Stimulated activated memory B cell treated with anti-CD40 and anti-IgM and Interleukin-4, amounts not matched to agents 10 μg/mL and 1 μg/mL and 100 μg/mL, for 72 hours (primary cell): ENCODE measurements around the gene UBR2.
"Not testable (repeated sequence)": the region's sequence is repeated elsewhere in the genome, so short reads cannot be mapped to it uniquely, and the experiment has no call there.

Experiments
- ATAC-seq: fragments of 150-1000 bp; cut with Tn5 transposase; 2 replicates; pipeline ENCODE4 v1.10.0; 2021
- H3K27ac Mint-ChIP-seq: one replicate; pipeline ENCODE4 v1.8.0; 2022; ENCODE audit warnings: mild to moderate bottlenecking, mixed read lengths
- H3K27me3 Mint-ChIP-seq: one replicate; pipeline ENCODE4 v1.8.0; 2022; ENCODE audit warnings: mixed read lengths
- H3K36me3 Mint-ChIP-seq: one replicate; pipeline ENCODE4 v1.8.0; 2022; ENCODE audit warnings: mixed read lengths
- H3K4me1 Mint-ChIP-seq: one replicate; pipeline ENCODE4 v1.8.0; 2022; ENCODE audit warnings: mixed read lengths
- H3K4me3 Mint-ChIP-seq: one replicate; pipeline ENCODE4 v1.8.0; 2022; ENCODE audit warnings: mild to moderate bottlenecking, moderate library complexity, mixed read lengths
- H3K9me3 Mint-ChIP-seq: one replicate; pipeline ENCODE4 v1.8.0; 2022; ENCODE audit warnings: mixed read lengths

UBR2 gene

GRCh38 chr6:42710316-42710715 is 146.5 kb downstream of the UBR2 start:
- Mint-ChIP-seq H3K4me3 (no peak overlapping the region), H3K9me3 (peaks cover 8% of the 10 kb centered on the region), H3K27ac (no peak overlapping the region), H3K27me3 (no peaks in the 10 kb centered on the region), H3K36me3 (no peaks in the 10 kb centered on the region), H3K4me1 (no peaks in the 10 kb centered on the region)
- ATAC-seq = no peak

GRCh38 chr6:42711930-42712329 is 148.1 kb downstream of the UBR2 start:
- no peaks in the 10 kb centered on the region for H3K36me3 Mint-ChIP-seq
- H3K9me3 Mint-ChIP-seq = peaks cover 8% of the 10 kb centered on the region
- H3K27me3 Mint-ChIP-seq = no peaks in the 10 kb centered on the region
- H3K4me1 Mint-ChIP-seq = no peaks in the 10 kb centered on the region
- no peak for ATAC-seq
- H3K27ac Mint-ChIP-seq = no peak overlapping the region
- no peak overlapping the region for H3K4me3 Mint-ChIP-seq

- no peaks in the 10 kb centered on the region for H3K36me3 Mint-ChIP-seq
- H3K27ac Mint-ChIP-seq = no peak overlapping the region
- ATAC-seq = no peak
- H3K4me1 Mint-ChIP-seq = no peaks in the 10 kb centered on the region
- H3K4me3 Mint-ChIP-seq = no peak overlapping the region
- peaks cover 8% of the 10 kb centered on the region for H3K9me3 Mint-ChIP-seq
- no peaks in the 10 kb centered on the region for H3K27me3 Mint-ChIP-seq
These were observed 150.4 kb downstream of the UBR2 start for GRCh38 chr6:42714098-42714761.

GRCh38 chr6:42715871-42716270 is 152.0 kb downstream of the UBR2 start:
- Mint-ChIP-seq H3K27me3 (no peaks in the 10 kb centered on the region), H3K9me3 (peaks cover 8% of the 10 kb centered on the region), H3K4me1 (no peaks in the 10 kb centered on the region), H3K4me3 (no peak overlapping the region), H3K36me3 (no peaks in the 10 kb centered on the region), H3K27ac (no peak overlapping the region)
- ATAC-seq = no peak

- no peaks in the 10 kb centered on the region for H3K36me3 Mint-ChIP-seq
- no peak overlapping the region for H3K27ac Mint-ChIP-seq
These were observed 156.9 kb downstream of the UBR2 start for GRCh38 chr6:42720739-42721138.

GRCh38 chr6:42722497-42722896 is 158.7 kb downstream of the UBR2 start, which contains the start of gene PRPH2:
PRPH2 (minus strand) TSS chr6:42722597; CDS start chr6:42722334, 263 bp downstream.
- no peak within 1 kb of the TSS for H3K4me3 Mint-ChIP-seq
- no peaks in the 10 kb centered on the region for H3K27me3 Mint-ChIP-seq
- no peak within 1 kb of the TSS for H3K27ac Mint-ChIP-seq

More at GRCh38 chr6:42720739-42721138, 156.9 kb downstream of the UBR2 start:
- Mint-ChIP-seq H3K9me3 (no peaks in the 10 kb centered on the region), H3K27me3 (no peaks in the 10 kb centered on the region), H3K4me3 (no peak overlapping the region), H3K4me1 (peaks cover 1% of the 10 kb centered on the region)
- ATAC-seq = no peak

GRCh38 chr6:42724825-42725224 is 161.0 kb downstream of the UBR2 start:
- Mint-ChIP-seq H3K27ac (no peak overlapping the region), H3K4me1 (peaks cover 22% of the 10 kb centered on the region), H3K4me3 (no peak overlapping the region), H3K9me3 (no peaks in the 10 kb centered on the region), H3K36me3 (no peaks in the 10 kb centered on the region), H3K27me3 (no peaks in the 10 kb centered on the region)
- ATAC-seq = no peak

More at GRCh38 chr6:42722497-42722896, 158.7 kb downstream of the UBR2 start, which contains the start of gene PRPH2:
- Mint-ChIP-seq H3K36me3 (no peaks in the 10 kb centered on the region), H3K9me3 (no peaks in the 10 kb centered on the region), H3K4me1 (peaks cover 19% of the 10 kb centered on the region)
- no peak for ATAC-seq

- Mint-ChIP-seq H3K27me3 (no peaks in the 10 kb centered on the region), H3K9me3 (no peaks in the 10 kb centered on the region), H3K36me3 (no peaks in the 10 kb centered on the region), H3K4me1 (peaks cover 22% of the 10 kb centered on the region), H3K27ac (peak overlapping the region; percentile 92), H3K4me3 (peak overlapping the region; percentile 82)
- no peak for ATAC-seq
These were observed 162.2 kb downstream of the UBR2 start for GRCh38 chr6:42726026-42726425.

- peak overlapping the region; percentile 82 for H3K4me3 Mint-ChIP-seq
- H3K27me3 Mint-ChIP-seq = no peaks in the 10 kb centered on the region
- no peaks in the 10 kb centered on the region for H3K9me3 Mint-ChIP-seq
- peak overlapping the region; percentile 92 for H3K27ac Mint-ChIP-seq
- peaks cover 22% of the 10 kb centered on the region for H3K4me1 Mint-ChIP-seq
- peak; percentile 95 for ATAC-seq
- H3K36me3 Mint-ChIP-seq = no peaks in the 10 kb centered on the region
These were observed 162.8 kb downstream of the UBR2 start for GRCh38 chr6:42726485-42727086.

GRCh38 chr6:42727087-42727611 is 163.3 kb downstream of the UBR2 start:
- H3K27ac Mint-ChIP-seq = peak overlapping the region; percentile 92
- peaks cover 22% of the 10 kb centered on the region for H3K4me1 Mint-ChIP-seq
- H3K9me3 Mint-ChIP-seq = no peaks in the 10 kb centered on the region
- no peaks in the 10 kb centered on the region for H3K36me3 Mint-ChIP-seq
- peak overlapping the region; percentile 82 for H3K4me3 Mint-ChIP-seq
- ATAC-seq = no peak
- H3K27me3 Mint-ChIP-seq = no peaks in the 10 kb centered on the region

GRCh38 chr6:42727627-42728026 is 163.8 kb downstream of the UBR2 start:
- Mint-ChIP-seq H3K36me3 (no peaks in the 10 kb centered on the region), H3K9me3 (no peaks in the 10 kb centered on the region), H3K4me3 (peak overlapping the region; percentile 58), H3K4me1 (peaks cover 22% of the 10 kb centered on the region), H3K27me3 (no peaks in the 10 kb centered on the region), H3K27ac (peak overlapping the region; percentile 92)
- ATAC-seq = no peak

- H3K27ac Mint-ChIP-seq = peak overlapping the region; percentile 36
- H3K4me1 Mint-ChIP-seq = peaks cover 28% of the 10 kb centered on the region
- no peak for ATAC-seq
- H3K36me3 Mint-ChIP-seq = no peaks in the 10 kb centered on the region
- no peaks in the 10 kb centered on the region for H3K9me3 Mint-ChIP-seq
- H3K27me3 Mint-ChIP-seq = no peaks in the 10 kb centered on the region
- no peak overlapping the region for H3K4me3 Mint-ChIP-seq
These were observed 165.9 kb downstream of the UBR2 start for GRCh38 chr6:42729731-42730130.

- not testable (repeated sequence) for H3K4me3 Mint-ChIP-seq, H3K9me3 Mint-ChIP-seq, ATAC-seq, H3K4me1 Mint-ChIP-seq, H3K36me3 Mint-ChIP-seq, H3K27me3 Mint-ChIP-seq, H3K27ac Mint-ChIP-seq
These were observed 170.1 kb downstream of the UBR2 start for GRCh38 chr6:42733867-42734481.

GRCh38 chr6:42735976-42736375 is 172.1 kb downstream of the UBR2 start:
- no peaks in the 10 kb centered on the region for H3K27me3 Mint-ChIP-seq
- ATAC-seq = no peak
- peaks cover 11% of the 10 kb centered on the region for H3K4me1 Mint-ChIP-seq
- H3K27ac Mint-ChIP-seq = no peak overlapping the region
- H3K9me3 Mint-ChIP-seq = no peaks in the 10 kb centered on the region
- H3K36me3 Mint-ChIP-seq = no peaks in the 10 kb centered on the region
- no peak overlapping the region for H3K4me3 Mint-ChIP-seq

- Mint-ChIP-seq H3K27me3 (no peaks in the 10 kb centered on the region), H3K27ac (no peak overlapping the region), H3K4me1 (peaks cover 16% of the 10 kb centered on the region), H3K36me3 (peaks cover 2% of the 10 kb centered on the region), H3K9me3 (no peaks in the 10 kb centered on the region), H3K4me3 (no peak overlapping the region)
- ATAC-seq = no peak
These were observed 176.9 kb downstream of the UBR2 start for GRCh38 chr6:42740725-42741124.
